Measurements from ENCODE around the gene C2CD4C. TPM values are rescaled to one million over a fixed set of nuclear protein-coding genes. Genes with fewer than 3 reads are reported as not detected.

Gene C2CD4C
- total and polyA plus RNA-seq, 2 of the 13 experiments (the other 11 are each of a cell fraction or from before 2014, with no cell fraction given), result not detected

GRCh38 chr19:408441-408901, 476 bp downstream of the C2CD4C start (continued):
- TF ChIP-seq MED1 (CRISPR knock-in tag; IDR thresholded peaks at IDR 0.05) (no peak), RBM22 (optimal IDR thresholded peaks at IDR 0.05; ENCODE audit: low read length) (no peak)

GRCh38 chr19:407511-408440, 1.2 kb downstream of the C2CD4C start:
- Histone ChIP-seq H3K79me2 (ENCODE audit: insufficient read depth, low read length) (no peaks in the 10 kb centered on the region), H3K4me2 (ENCODE audit: low read depth, low read length) (no peak overlapping the region), H3K27me3 (ENCODE audit: control insufficient read depth in 1 of 2, insufficient read depth in 2 of 2, low read length in 2 of 2) (peaks cover 34 to 80% of the 10 kb centered on the region in 2 experiments), H4K20me1 (ENCODE audit: insufficient read depth, low read length) (0 out of 2 replicates have a peak, but pooled peaks cover 2% of the 10 kb centered on the region), H3K9ac (ENCODE audit: insufficient read depth, low read depth, low read length) (no peak overlapping the region), H3K9me3 (ENCODE audit: low read length) (no peaks in the 10 kb centered on the region), H3K27ac (ENCODE audit: extremely low read length, insufficient read depth, low read length) (no peak overlapping the region), H3K4me1 (ENCODE audit: insufficient read depth, low read length) (no peaks in the 10 kb centered on the region), H3K36me3 (replicated peaks in 1 of 2; ENCODE audit: control insufficient read depth in 1 of 2, insufficient read depth in 2 of 2, low read length in 2 of 2) (no peaks in the 10 kb centered on the region), H3K4me3 (replicated peaks in 1 of 3; ENCODE audit: insufficient read depth in 1 of 3, low read depth in 2 of 3, low read length in 3 of 3) (no peak overlapping the region), H2AFZ (ENCODE audit: low read length) (no peak overlapping the region)
- in situ Hi-C loops (cut with HindIII; ENCODE audit: extremely low pct_ligation_motif_present, low pct_unique_long_range_greater_than_20kb), result no loop called here
- ChIA-PET POLR2A (no interaction called here), CTCF (ENCODE audit: low intra/inter-chr PET ratio, low total read pairs) (no interaction called here)
- DNase-seq (ENCODE audit: low spot score) (no peak), ATAC-seq (peak; percentile 4; the same call in 2 of the 3 replicates), FAIRE-seq (no peak)
- BruUV-seq (replicated peaks), result no TSS peak
- intact Hi-C loops (cut with micrococcal nuclease; ENCODE audit: unreplicated experiment), result no loop called here
- WGBS (ENCODE audit: low lambda C conversion rate), result 58% methylated on average over 15 of the region's 70 CpGs
- TF ChIP-seq RBFOX2 (IDR thresholded peaks at IDR 0.05; ENCODE audit: low read depth, low read length), result no peak
- TF ChIP-seq BHLHE40 (IDR thresholded peaks at IDR 0.05; ENCODE audit: low read length), result peak; percentile 66
- no peak for TF ChIP-seq THAP8 (CRISPR knock-in tag; IDR thresholded peaks at IDR 0.05; ENCODE audit: borderline replicate concordance)
- TF ChIP-seq NFKB2 (CRISPR knock-in tag; IDR thresholded peaks at IDR 0.05; ENCODE audit: borderline replicate concordance), result no peak
- no peak for TF ChIP-seq KLF16 (CRISPR knock-in tag; IDR thresholded peaks at IDR 0.05)
- TF ChIP-seq, protein P1, sequence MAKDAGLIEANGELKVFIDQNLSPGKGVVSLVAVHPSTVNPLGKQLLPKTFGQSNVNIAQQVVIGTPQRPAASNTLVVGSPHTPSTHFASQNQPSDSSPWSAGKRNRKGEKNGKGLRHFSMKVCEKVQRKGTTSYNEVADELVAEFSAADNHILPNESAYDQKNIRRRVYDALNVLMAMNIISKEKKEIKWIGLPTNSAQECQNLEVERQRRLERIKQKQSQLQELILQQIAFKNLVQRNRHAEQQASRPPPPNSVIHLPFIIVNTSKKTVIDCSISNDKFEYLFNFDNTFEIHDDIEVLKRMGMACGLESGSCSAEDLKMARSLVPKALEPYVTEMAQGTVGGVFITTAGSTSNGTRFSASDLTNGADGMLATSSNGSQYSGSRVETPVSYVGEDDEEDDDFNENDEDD (CRISPR knock-in tag; IDR thresholded peaks at IDR 0.05; ENCODE audit: borderline replicate concordance), result 0 out of 2 replicates have a peak, but pooled peaks have one; percentile 13
- no peak for TF ChIP-seq HOXA5 (CRISPR knock-in tag; IDR thresholded peaks at IDR 0.05)
- 0 out of 2 replicates have a peak, but pooled peaks have one; percentile 2 for TF ChIP-seq MYC (CRISPR knock-in tag; IDR thresholded peaks at IDR 0.05; ENCODE audit: borderline replicate concordance)
- no peak for TF ChIP-seq ZNF407 (CRISPR knock-in tag; IDR thresholded peaks at IDR 0.05; ENCODE audit: not compliant biosample characterization)
